Testis (tissue), 2 donors: Measurements from ENCODE around the gene ZSCAN30.

Source experiments
- POLR2A ChIP-seq: fragments of 450-650 bp; IDR thresholded peaks from one replicate; pipeline ENCODE4 v1.6.1; 2017; ENCODE audit warnings: antibody characterized with exemption, mild to moderate bottlenecking, moderate library complexity
- TF ChIP-seq, protein P1 (sequence below), 3 experiments: fragments of 450-650 bp in 2 of 3; fragments of 200-600 bp in 1 of 3; sonication (generic) in 1 of 3; IDR thresholded peaks; one replicate each; pipeline ENCODE4 v1.5.1; 2016 to 2019; ENCODE audit warnings: antibody characterized with exemption in 3 of 3, mild to moderate bottlenecking in 2 of 3, moderate library complexity in 1 of 3

DNA sequence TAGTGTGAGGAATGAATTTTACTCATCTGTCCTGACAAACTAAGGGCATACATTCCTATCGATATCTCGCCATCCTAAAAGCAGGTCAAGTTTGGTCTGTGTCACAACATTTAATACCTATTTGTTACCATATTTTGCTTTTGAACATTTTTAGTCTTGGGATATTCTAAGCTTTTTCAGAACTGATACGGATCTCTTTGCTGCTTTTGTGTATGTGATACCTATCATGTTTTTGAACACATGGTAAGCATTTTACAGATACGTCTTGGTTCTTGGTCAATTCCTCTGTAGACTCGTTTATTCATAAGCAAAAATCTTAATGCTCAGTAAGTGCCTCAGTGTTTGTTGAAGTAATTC is 48.6 kb downstream of the ZSCAN30 start:
- TF ChIP-seq, protein P1, sequence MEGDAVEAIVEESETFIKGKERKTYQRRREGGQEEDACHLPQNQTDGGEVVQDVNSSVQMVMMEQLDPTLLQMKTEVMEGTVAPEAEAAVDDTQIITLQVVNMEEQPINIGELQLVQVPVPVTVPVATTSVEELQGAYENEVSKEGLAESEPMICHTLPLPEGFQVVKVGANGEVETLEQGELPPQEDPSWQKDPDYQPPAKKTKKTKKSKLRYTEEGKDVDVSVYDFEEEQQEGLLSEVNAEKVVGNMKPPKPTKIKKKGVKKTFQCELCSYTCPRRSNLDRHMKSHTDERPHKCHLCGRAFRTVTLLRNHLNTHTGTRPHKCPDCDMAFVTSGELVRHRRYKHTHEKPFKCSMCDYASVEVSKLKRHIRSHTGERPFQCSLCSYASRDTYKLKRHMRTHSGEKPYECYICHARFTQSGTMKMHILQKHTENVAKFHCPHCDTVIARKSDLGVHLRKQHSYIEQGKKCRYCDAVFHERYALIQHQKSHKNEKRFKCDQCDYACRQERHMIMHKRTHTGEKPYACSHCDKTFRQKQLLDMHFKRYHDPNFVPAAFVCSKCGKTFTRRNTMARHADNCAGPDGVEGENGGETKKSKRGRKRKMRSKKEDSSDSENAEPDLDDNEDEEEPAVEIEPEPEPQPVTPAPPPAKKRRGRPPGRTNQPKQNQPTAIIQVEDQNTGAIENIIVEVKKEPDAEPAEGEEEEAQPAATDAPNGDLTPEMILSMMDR (IDR thresholded peaks at IDR 0.05) = no peak
- no peak for TF ChIP-seq POLR2A
